Keratinocyte (primary cell): ENCODE data around the gene MERTK. TPM values are rescaled to one million over a fixed set of nuclear protein-coding genes. Genes with fewer than 3 reads are reported as not detected.
A peak's percentile ranks its signal among the peaks of the same experiment; 100 is the strongest.

Source experiments
- DNase-seq: peaks from one replicate; pipeline ENCODE4 v3.0.0-alpha.2; 2011; ENCODE audit warnings: low read depth, missing footprints, low spot score
- FAIRE-seq: peaks from 2 replicates; lab custom pipeline; 2011; peaks lifted over from hg19 to GRCh38; lab: Jason Lieb, UNC
- H2AFZ ChIP-seq: 2 replicates; pipeline ENCODE4 v1.6.0; 2012; ENCODE audit warnings: low read length, control low read depth, inconsistent platforms; ENCODE audit not compliant: control insufficient read depth
- H3K27ac ChIP-seq: 2 replicates; pipeline ENCODE4 v1.5.1; 2011; ENCODE audit warnings: low read length; ENCODE audit not compliant: control insufficient read depth, insufficient read depth
- H3K27me3 ChIP-seq: 3 replicates; pipeline ENCODE4 v1.6.0; 2011; ENCODE audit warnings: low read length; ENCODE audit not compliant: control insufficient read depth, insufficient read depth; ENCODE audit errors: extremely low read depth
- H3K36me3 ChIP-seq, 2 experiments: 2 replicates in 1 of 2; 3 replicates in 1 of 2; pipeline ENCODE4 v1.5.1; 2011; ENCODE audit warnings: low read length in 2 of 2, mild to moderate bottlenecking in 1 of 2; ENCODE audit not compliant: control insufficient read depth in 2 of 2, insufficient read depth in 2 of 2; ENCODE audit errors: extremely low read depth in 1 of 2
- H3K4me1 ChIP-seq: 3 replicates; pipeline ENCODE4 v1.5.1; 2011; ENCODE audit warnings: low read length; ENCODE audit not compliant: control insufficient read depth, insufficient read depth; ENCODE audit errors: extremely low read depth
- H3K4me2 ChIP-seq: 3 replicates; pipeline ENCODE4 v1.6.0; 2011; ENCODE audit warnings: low read depth, low read length; ENCODE audit not compliant: control insufficient read depth, insufficient read depth; ENCODE audit errors: extremely low read depth
- H3K4me3 ChIP-seq, 3 experiments: fragments of 200-600 bp in 1 of 3; sonication (generic) in 1 of 3; 2 replicates in 2 of 3; 3 replicates in 1 of 3; pipeline ENCODE4 v1.5.1; 2011 to 2016; ENCODE audit warnings: low read length in 3 of 3, mild to moderate bottlenecking in 3 of 3, control low read depth in 2 of 3, inconsistent platforms in 1 of 3, low read depth in 1 of 3, mixed read lengths in 1 of 3, mixed run types in 1 of 3, moderate library complexity in 1 of 3; ENCODE audit not compliant: control insufficient read depth in 2 of 3, insufficient read depth in 2 of 3; ENCODE audit errors: extremely low read depth in 1 of 3
- H3K79me2 ChIP-seq: 2 replicates; pipeline ENCODE4 v1.6.0; 2012; ENCODE audit warnings: low read length; ENCODE audit not compliant: control insufficient read depth, insufficient read depth
- H3K9ac ChIP-seq: 3 replicates; pipeline ENCODE4 v1.6.0; 2011; ENCODE audit warnings: low read length; ENCODE audit not compliant: control insufficient read depth, insufficient read depth; ENCODE audit errors: extremely low read depth
- H3K9me1 ChIP-seq: 3 replicates; pipeline ENCODE4 v1.6.0; 2011; ENCODE audit warnings: low read length; ENCODE audit not compliant: control insufficient read depth, insufficient read depth; ENCODE audit errors: extremely low read depth
- H3K9me3 ChIP-seq: 2 replicates; pipeline ENCODE4 v1.5.1; 2012; ENCODE audit warnings: low read depth, low read length; ENCODE audit not compliant: control insufficient read depth
- H4K20me1 ChIP-seq: 3 replicates; pipeline ENCODE4 v1.6.0; 2011; ENCODE audit warnings: low read length; ENCODE audit not compliant: control insufficient read depth, insufficient read depth; ENCODE audit errors: extremely low read depth
- CTCF ChIP-seq, 3 experiments: IDR thresholded peaks in 1 of 3; conservative IDR thresholded peaks in 1 of 3; optimal IDR thresholded peaks in 1 of 3; 2 replicates in 2 of 3; 3 replicates in 1 of 3; pipeline versions ENCODE3 to v1.5.1; 2011; ENCODE audit warnings: low read length in 3 of 3, mild to moderate bottlenecking in 3 of 3, moderate library complexity in 2 of 3, control low read depth in 1 of 3, inconsistent platforms in 1 of 3; ENCODE audit not compliant: insufficient read depth in 2 of 3; ENCODE audit errors: extremely low read depth in 1 of 3
- EZH2 ChIP-seq: IDR thresholded peaks from one replicate; pipeline ENCODE4 v1.6.1; 2012; ENCODE audit warnings: inconsistent platforms, mild to moderate bottlenecking, low read length, moderate library complexity
- dilution Hi-C: fragments of 300-500 bp; cut with MboI; formaldehyde crosslinking; loops from one replicate; pipeline ENCODE4 v1.7.0; 2020; ENCODE audit warnings: low sequenced_read_pairs; ENCODE audit not compliant: extremely low pct_ligation_motif_present
- polyA plus RNA-seq, 5 experiments: library from polyadenylated mRNA; depleted of rRNA in 3 of 5; stranded (reverse) in 3 of 5; stranded (forward) in 1 of 5; unstranded in 1 of 5; fragments of >200 nt; gene quantifications; 1 replicate in 1 of 5; 2 replicates in 3 of 5; 3 replicates in 1 of 5; pipeline versions ENCODE4 v1.2.1 to v1.2.3, GENCODE V29; 2011 to 2012; ENCODE audit warnings: missing spikeins in 2 of 5, low read depth in 1 of 5, low replicate concordance in 1 of 5

Gene MERTK
- polyA plus RNA-seq, 1 donor (not counting 4 experiments of a cell fraction or from before 2014, with no cell fraction given), result 0.14 TPM

- Histone ChIP-seq H3K4me2 (no peak overlapping the region), H3K27ac (no peak overlapping the region), H3K36me3 (no peaks in the 10 kb centered on the region), H4K20me1 (no peaks in the 10 kb centered on the region), H3K9me1 (no peaks in the 10 kb centered on the region), H3K4me1 (no peaks in the 10 kb centered on the region), H3K4me3 (no peak overlapping the region), H3K27me3 (peaks cover 40% of the 10 kb centered on the region), H2AFZ (no peak overlapping the region), H3K9ac (no peak overlapping the region), H3K9me3 (no peaks in the 10 kb centered on the region), H3K79me2 (no peaks in the 10 kb centered on the region)
- FAIRE-seq, result no peak
- TF ChIP-seq CTCF (optimal IDR thresholded peaks at IDR 0.05 in 1 of 3, IDR thresholded peaks at IDR 0.05 in 1 of 3, conservative IDR thresholded peaks at IDR 0.05 in 1 of 3; ENCODE audit: extremely low read depth in 1 of 3, insufficient read depth in 2 of 3, low read length in 3 of 3) (no peak), EZH2 (no peak)
- DNase-seq, result no peak
- dilution Hi-C loops, result loop anchor here (25.0 kb wide), 1 partner anchor 94 kb away; no protein-coding TSS in a partner anchor
Observed at GRCh38 chr2:111918383-111918806, 20.0 kb downstream of the MERTK start.

GRCh38 chr2:111919365-111919764, 21.0 kb downstream of the MERTK start:
- Histone ChIP-seq H3K36me3 (no peaks in the 10 kb centered on the region), H3K9ac (no peak overlapping the region), H3K4me2 (no peak overlapping the region), H3K27me3 (peaks cover 50% of the 10 kb centered on the region), H3K79me2 (no peaks in the 10 kb centered on the region), H3K27ac (no peak overlapping the region), H3K9me1 (no peaks in the 10 kb centered on the region), H2AFZ (no peak overlapping the region), H3K9me3 (no peaks in the 10 kb centered on the region), H4K20me1 (no peaks in the 10 kb centered on the region), H3K4me3 (no peak overlapping the region), H3K4me1 (no peaks in the 10 kb centered on the region)
- FAIRE-seq (no peak), DNase-seq (no peak)
- dilution Hi-C loops, result loop anchor here (25.0 kb wide), 1 partner anchor 93 kb away; no protein-coding TSS in a partner anchor
- TF ChIP-seq CTCF (optimal IDR thresholded peaks at IDR 0.05 in 1 of 3, IDR thresholded peaks at IDR 0.05 in 1 of 3, conservative IDR thresholded peaks at IDR 0.05 in 1 of 3; ENCODE audit: extremely low read depth in 1 of 3, insufficient read depth in 2 of 3, low read length in 3 of 3) (peak in 2 of 3 experiments; percentile 11 to 15), EZH2 (no peak)
